Thyroid gland (tissue), 4 donors: ENCODE measurements around the gene RRP8. TPM values are rescaled to one million over a fixed set of nuclear protein-coding genes. Genes with fewer than 3 reads are reported as not detected.

ENCODE experiments used
- DNase-seq, 2 donors: peaks; one replicate each; pipeline ENCODE4 v3.0.0-alpha.2; 2019
- H3K27ac ChIP-seq, 3 donors: fragments of 200-600 bp; sonication (generic); 1 replicate in 2 of 3; 2 replicates in 1 of 3; pipeline ENCODE4 v1.5.1; 2016 to 2019; ENCODE audit warnings: mild to moderate bottlenecking in 1 of 3, moderate library complexity in 1 of 3
- H3K27me3 ChIP-seq: fragments of 200-600 bp; sonication (generic); one replicate; pipeline ENCODE4 v1.5.1; 2019
- H3K36me3 ChIP-seq, 2 donors: fragments of 200-600 bp; sonication (generic); one replicate each; pipeline ENCODE4 v1.5.1; 2016 to 2019
- H3K4me1 ChIP-seq, 2 donors: fragments of 200-600 bp; sonication (generic); one replicate each; pipeline ENCODE4 v1.5.1; 2017 to 2019
- H3K4me3 ChIP-seq, 3 donors: fragments of 200-600 bp; sonication (generic); replicated peaks in 1 of 3; 1 replicate in 2 of 3; 2 replicates in 1 of 3; pipeline ENCODE4 v1.5.1; 2016; ENCODE audit warnings: mild to moderate bottlenecking in 1 of 3
- H3K9me3 ChIP-seq: fragments of 200-600 bp; sonication (generic); one replicate; pipeline ENCODE4 v1.5.1; 2017
- POLR2A ChIP-seq, 2 donors: fragments of 450-650 bp; IDR thresholded peaks; one replicate each; pipeline ENCODE4 v1.6.1; 2017; ENCODE audit warnings: antibody characterized with exemption in 2 of 2, mild to moderate bottlenecking in 2 of 2, moderate library complexity in 1 of 2
- WGBS, 2 donors: methylation state at CpG; one replicate each; pipeline ENCODE4 v1.1.5; 2017; 5-methylcytosine and 5-hydroxymethylcytosine counted together
- intact Hi-C: fragments of 100-400 bp; cut with DNase I; formaldehyde crosslinking; loops from one replicate; pipeline ENCODE4 v1.15.1; 2023
- total RNA-seq, 4 donors: library from RNA; depleted of rRNA; stranded (reverse); fragments of >200 nt; gene quantifications; one replicate each; pipeline ENCODE4 v1.2.3, GENCODE V29; 2016
- TF ChIP-seq, protein P1 (sequence below), 6 experiments: fragments of 200-600 bp in 3 of 6; fragments of 450-650 bp in 3 of 6; sonication (generic) in 3 of 6; IDR thresholded peaks; one replicate each; pipeline ENCODE4 v1.5.1; 2016 to 2019; ENCODE audit warnings: antibody characterized with exemption in 6 of 6, mild to moderate bottlenecking in 2 of 6, inconsistent platforms in 1 of 6, moderate library complexity in 1 of 6

RRP8 gene
- total RNA-seq, 4 donors from 2014 or later = 12.9 to 36.7 (median 18.8) TPM

DNA sequence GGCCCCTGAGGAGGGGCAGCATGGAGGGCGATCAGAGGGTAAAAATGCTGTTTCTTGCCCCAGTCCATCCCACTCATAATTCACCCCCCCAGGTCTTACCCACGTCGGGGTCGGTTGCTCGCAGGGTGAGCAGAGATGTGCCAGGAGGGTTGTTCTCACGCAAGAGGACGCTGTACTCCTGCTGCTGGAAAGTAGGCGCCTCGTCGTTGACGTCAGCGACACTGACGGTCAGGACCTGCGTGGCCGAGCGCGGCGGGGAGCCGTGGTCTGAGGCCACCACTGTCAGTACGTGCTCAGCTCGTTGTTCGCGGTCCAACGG, 26.1 kb upstream of the RRP8 start:
- intact Hi-C loops = no loop called here
- TF ChIP-seq, protein P1, sequence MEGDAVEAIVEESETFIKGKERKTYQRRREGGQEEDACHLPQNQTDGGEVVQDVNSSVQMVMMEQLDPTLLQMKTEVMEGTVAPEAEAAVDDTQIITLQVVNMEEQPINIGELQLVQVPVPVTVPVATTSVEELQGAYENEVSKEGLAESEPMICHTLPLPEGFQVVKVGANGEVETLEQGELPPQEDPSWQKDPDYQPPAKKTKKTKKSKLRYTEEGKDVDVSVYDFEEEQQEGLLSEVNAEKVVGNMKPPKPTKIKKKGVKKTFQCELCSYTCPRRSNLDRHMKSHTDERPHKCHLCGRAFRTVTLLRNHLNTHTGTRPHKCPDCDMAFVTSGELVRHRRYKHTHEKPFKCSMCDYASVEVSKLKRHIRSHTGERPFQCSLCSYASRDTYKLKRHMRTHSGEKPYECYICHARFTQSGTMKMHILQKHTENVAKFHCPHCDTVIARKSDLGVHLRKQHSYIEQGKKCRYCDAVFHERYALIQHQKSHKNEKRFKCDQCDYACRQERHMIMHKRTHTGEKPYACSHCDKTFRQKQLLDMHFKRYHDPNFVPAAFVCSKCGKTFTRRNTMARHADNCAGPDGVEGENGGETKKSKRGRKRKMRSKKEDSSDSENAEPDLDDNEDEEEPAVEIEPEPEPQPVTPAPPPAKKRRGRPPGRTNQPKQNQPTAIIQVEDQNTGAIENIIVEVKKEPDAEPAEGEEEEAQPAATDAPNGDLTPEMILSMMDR (IDR thresholded peaks at IDR 0.05) = no peak
- TF ChIP-seq POLR2A (IDR thresholded peaks at IDR 0.05) = no peak
- DNase-seq = no peak
- Histone ChIP-seq H3K4me3 (no peak overlapping the region), H3K36me3 (peaks cover 0 to 3% of the 10 kb centered on the region in 2 donors), H3K4me1 (peaks cover 0 to 7% of the 10 kb centered on the region in 2 donors), H3K27ac (no peak overlapping the region), H3K9me3 (no peaks in the 10 kb centered on the region), H3K27me3 (no peaks in the 10 kb centered on the region)
- 90 to 92% methylated on average over 24 of the region's 24 CpGs for WGBS, 2 donors

DNA sequence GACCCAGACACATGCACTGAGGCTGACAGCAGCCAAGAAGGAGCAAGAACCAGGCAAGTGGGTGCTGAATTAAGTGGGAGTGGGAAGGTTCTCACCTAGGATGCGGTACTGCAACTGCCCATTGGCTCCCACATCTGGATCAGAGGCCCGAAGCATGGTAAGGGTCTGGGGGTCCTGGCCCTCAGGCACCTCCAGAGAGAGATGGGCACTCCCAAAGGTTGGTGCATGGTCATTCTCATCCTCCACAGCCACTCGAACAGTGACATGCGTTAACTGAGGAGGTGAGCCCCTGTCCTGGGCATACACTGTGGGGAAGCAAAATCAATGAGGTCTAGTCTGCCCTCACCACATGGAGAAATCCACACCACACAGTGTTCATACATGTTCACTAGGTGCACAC, 25.1 kb upstream of the RRP8 start:
- peaks cover 0 to 3% of the 10 kb centered on the region in 2 donors for H3K36me3 ChIP-seq
- WGBS, 2 donors = 86 to 100% methylated on average over 4 of the region's 4 CpGs

DNA sequence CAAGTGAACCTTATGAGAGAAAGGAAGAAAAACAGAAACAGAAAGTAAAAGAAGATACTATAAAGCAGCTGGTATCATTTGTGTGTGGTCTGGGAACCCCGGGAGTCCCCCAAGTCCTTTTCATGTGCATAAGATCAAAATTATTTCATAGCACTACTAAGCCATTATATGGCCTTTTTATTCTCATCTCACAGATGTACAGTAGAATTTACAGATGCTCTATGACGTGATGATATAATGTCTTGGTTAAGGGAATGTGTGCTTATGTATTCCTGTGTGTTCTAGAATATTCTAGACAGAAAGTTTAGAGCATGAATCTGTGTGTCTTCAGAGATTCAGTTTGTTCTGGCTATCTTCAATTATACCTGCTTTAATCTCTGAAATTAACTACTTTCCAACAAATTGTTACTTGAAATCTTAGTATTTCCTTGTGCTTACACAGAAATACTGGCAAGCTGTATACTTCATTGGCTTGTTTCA, 24.4 kb upstream of the RRP8 start:
- intact Hi-C loops = no loop called here
- TF ChIP-seq, protein P1 (IDR thresholded peaks at IDR 0.05) = no peak
- no peak for TF ChIP-seq POLR2A (IDR thresholded peaks at IDR 0.05)
- WGBS, 2 donors = 83 to 88% methylated on average over 2 of the region's 2 CpGs

More for the DNA sequence above, 25.1 kb upstream of the RRP8 start:
- Histone ChIP-seq H3K9me3 (no peaks in the 10 kb centered on the region), H3K27me3 (no peaks in the 10 kb centered on the region), H3K27ac (no peak overlapping the region), H3K4me3 (no peak overlapping the region), H3K4me1 (peaks cover 0 to 7% of the 10 kb centered on the region in 2 donors)
- DNase-seq = no peak
- no peak for TF ChIP-seq POLR2A (IDR thresholded peaks at IDR 0.05)
- TF ChIP-seq, protein P1 (IDR thresholded peaks at IDR 0.05) = no peak
- intact Hi-C loops = no loop called here

DNA sequence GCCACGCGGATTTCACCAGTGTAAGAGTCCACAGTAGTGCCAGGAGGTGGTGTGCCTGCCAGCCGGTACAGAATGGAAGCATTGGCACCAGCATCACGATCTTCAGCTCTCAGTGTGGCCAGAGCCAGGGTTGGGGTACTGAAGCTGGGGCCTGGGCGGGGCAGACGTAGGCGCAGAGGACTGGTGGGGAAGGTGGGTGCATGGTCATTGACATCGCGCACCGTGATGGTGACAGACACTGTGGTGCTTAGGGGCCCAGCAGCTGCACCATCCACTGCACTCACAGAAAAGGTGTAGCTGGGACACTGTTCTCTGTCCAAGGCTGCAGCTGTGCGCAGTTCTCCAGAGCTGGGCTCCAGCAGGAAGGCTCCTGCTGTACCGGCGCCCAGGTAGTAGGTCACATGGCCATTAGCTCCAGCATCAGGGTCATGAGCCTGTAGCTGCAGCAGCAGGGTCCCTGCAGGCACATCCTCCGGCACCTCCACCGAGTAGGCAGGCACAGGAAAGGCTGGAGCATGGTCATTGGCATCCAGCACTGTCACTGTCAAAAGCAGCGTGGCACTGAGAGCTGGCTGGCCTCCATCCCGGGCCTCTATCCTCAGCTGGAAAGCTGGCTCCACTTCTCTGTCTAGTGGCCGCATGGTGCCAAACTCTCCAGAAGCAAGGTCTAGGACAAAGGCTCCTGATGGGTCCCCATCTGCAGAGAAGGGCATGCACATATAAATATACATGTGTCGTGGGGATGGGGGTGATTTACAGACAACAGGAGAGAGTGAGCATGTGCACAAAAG, 23.8 kb upstream of the RRP8 start:
- Histone ChIP-seq H3K27ac (no peak overlapping the region), H3K4me3 (no peak overlapping the region), H3K9me3 (no peaks in the 10 kb centered on the region), H3K36me3 (peaks cover 0 to 3% of the 10 kb centered on the region in 2 donors), H3K4me1 (peaks cover 0 to 7% of the 10 kb centered on the region in 2 donors), H3K27me3 (no peaks in the 10 kb centered on the region)
- TF ChIP-seq POLR2A (IDR thresholded peaks at IDR 0.05) = no peak
- TF ChIP-seq, protein P1 (IDR thresholded peaks at IDR 0.05) = no peak
- 69 to 80% methylated on average over 4 to 12 of the region's 19 CpGs for WGBS, 2 donors
- no peak for DNase-seq
- intact Hi-C loops = no loop called here

More for the DNA sequence above, 24.4 kb upstream of the RRP8 start:
- H3K4me1 ChIP-seq = peaks cover 0 to 7% of the 10 kb centered on the region in 2 donors
- no peaks in the 10 kb centered on the region for H3K27me3 ChIP-seq
- H3K4me3 ChIP-seq = no peak overlapping the region
- H3K9me3 ChIP-seq = no peaks in the 10 kb centered on the region
- no peak for DNase-seq
- H3K27ac ChIP-seq = no peak overlapping the region
- H3K36me3 ChIP-seq = peaks cover 0 to 3% of the 10 kb centered on the region in 2 donors

DNA sequence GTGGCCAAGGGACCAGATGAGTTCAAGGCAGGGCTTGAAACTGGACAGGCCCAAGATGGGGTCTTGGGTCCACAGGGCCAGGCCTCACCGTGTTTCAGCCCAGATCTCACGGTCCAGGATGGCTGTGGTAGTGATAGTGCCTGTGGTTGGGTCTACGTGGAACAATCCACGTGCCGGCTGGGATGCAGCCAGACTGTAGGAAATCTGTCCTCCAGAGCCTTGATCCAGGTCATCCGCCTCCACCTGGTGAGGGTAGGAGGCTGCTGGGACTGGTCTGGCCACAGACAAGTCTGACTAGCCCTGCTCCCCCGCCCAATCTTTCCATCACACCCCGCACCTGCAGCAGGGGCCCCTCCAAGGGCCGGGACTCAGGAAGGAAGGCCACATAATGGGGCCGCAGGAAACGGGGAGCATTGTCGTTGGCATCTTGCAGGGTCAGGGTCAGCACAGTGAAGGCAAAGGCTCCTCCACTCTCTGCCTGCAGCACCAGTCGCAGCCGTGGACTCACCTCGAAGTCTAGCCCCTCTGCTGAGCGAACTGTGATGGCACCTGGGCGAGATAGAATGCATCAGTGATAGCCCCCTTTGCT, 22.5 kb upstream of the RRP8 start:
- peaks cover 0 to 3% of the 10 kb centered on the region in 2 donors for H3K36me3 ChIP-seq
- intact Hi-C loops = no loop called here
- WGBS, 2 donors = 94 to 97% methylated on average over 8 to 17 of the region's 17 CpGs

More for the DNA sequence above, 22.5 kb upstream of the RRP8 start:
- no peak for DNase-seq
- H3K27ac ChIP-seq = no peak overlapping the region
- H3K9me3 ChIP-seq = no peaks in the 10 kb centered on the region
- no peak for TF ChIP-seq POLR2A (IDR thresholded peaks at IDR 0.05)
- TF ChIP-seq, protein P1 (IDR thresholded peaks at IDR 0.05) = no peak
- peaks cover 0 to 7% of the 10 kb centered on the region in 2 donors for H3K4me1 ChIP-seq
- H3K27me3 ChIP-seq = no peaks in the 10 kb centered on the region
- no peak overlapping the region for H3K4me3 ChIP-seq
